GM19043 (cell line): ENCODE data around the gene BSND.

Experiments used
- ATAC-seq: cut with Tn5 transposase; IDR thresholded peaks from one replicate; pipeline ENCODE4 v1.9.1; 2021; ENCODE audit warnings: low read depth; ENCODE audit not compliant: unreplicated experiment

Gene BSND

GRCh38 chr1:55044617-55045397 lies 46.1 kb downstream of the BSND start:
- no peak for ATAC-seq

- ATAC-seq, result no peak
Observed at GRCh38 chr1:55045430-55045829, 46.7 kb downstream of the BSND start.

GRCh38 chr1:55046871-55047270 lies 48.1 kb downstream of the BSND start:
- ATAC-seq, result no peak

- no peak for ATAC-seq
Observed at GRCh38 chr1:55047611-55048010, 48.9 kb downstream of the BSND start.

GRCh38 chr1:55048453-55049270 lies 49.9 kb downstream of the BSND start:
- no peak for ATAC-seq

GRCh38 chr1:55049271-55049913 lies 50.7 kb downstream of the BSND start:
- ATAC-seq, result no peak

- ATAC-seq, result no peak
Observed at GRCh38 chr1:55049914-55050278, 51.2 kb downstream of the BSND start.

- ATAC-seq, result no peak
Observed at GRCh38 chr1:55050283-55050682, 51.5 kb downstream of the BSND start.

GRCh38 chr1:55051169-55051568 lies 52.4 kb downstream of the BSND start:
- no peak for ATAC-seq

- ATAC-seq, result no peak
Observed at GRCh38 chr1:55051621-55052020, 52.9 kb downstream of the BSND start.

GRCh38 chr1:55052221-55053142 lies 53.7 kb downstream of the BSND start:
- ATAC-seq, result no peak

- ATAC-seq, result no peak
Observed at GRCh38 chr1:55053265-55053954, 54.7 kb downstream of the BSND start.

- ATAC-seq, result no peak
Observed at GRCh38 chr1:55054396-55054795, 55.7 kb downstream of the BSND start.

GRCh38 chr1:55055084-55055882 lies 56.5 kb downstream of the BSND start:
- no peak for ATAC-seq

GRCh38 chr1:55055951-55056631 lies 57.4 kb downstream of the BSND start:
- ATAC-seq, result no peak

GRCh38 chr1:55056632-55056992 lies 57.9 kb downstream of the BSND start:
- ATAC-seq, result no peak

- no peak for ATAC-seq
Observed at GRCh38 chr1:55057270-55057955, 58.7 kb downstream of the BSND start.

GRCh38 chr1:55057956-55058298 lies 59.2 kb downstream of the BSND start:
- ATAC-seq, result no peak
